Measurements from ENCODE around the gene FAM76B. TPM values are rescaled to one million over a fixed set of nuclear protein-coding genes. Genes with fewer than 3 reads are reported as not detected.

FAM76B gene
- total and polyA plus RNA-seq, 9 of the 15 experiments (the other 6 are each of a cell fraction or from before 2014, with no cell fraction given) = 22.5 to 60.0 (median 35.0) TPM

- TF ChIP-seq DEAF1 (CRISPR knock-in tag; IDR thresholded peaks at IDR 0.05) (no peak), ZNF324 (CRISPR knock-in tag; IDR thresholded peaks at IDR 0.05) (no peak), PHF8 (IDR thresholded peaks at IDR 0.05; ENCODE audit: borderline replicate concordance, low read length) (no peak), CCNT2 (IDR thresholded peaks at IDR 0.05; ENCODE audit: borderline replicate concordance, extremely low read depth, insufficient read length, low read depth, low read length) (peak; percentile 75), PHF21A (IDR thresholded peaks at IDR 0.05; ENCODE audit: borderline replicate concordance, low read depth) (no peak), TCFL5 (CRISPR knock-in tag; conservative IDR thresholded peaks at IDR 0.05) (no peak), CC2D1A (IDR thresholded peaks at IDR 0.05) (peak; percentile 69; the same call in 1 of the 2 replicates), TCF7 (IDR thresholded peaks at IDR 0.05; ENCODE audit: borderline replicate concordance) (peak; percentile 58; the same call in 1 of the 2 replicates), NFIC (IDR thresholded peaks at IDR 0.05) (peak; percentile 89), ZNF75A (CRISPR knock-in tag; IDR thresholded peaks at IDR 0.05) (no peak), ZNF124 (CRISPR knock-in tag; IDR thresholded peaks at IDR 0.05) (no peak), STAG1 (CRISPR knock-in tag; IDR thresholded peaks at IDR 0.05; ENCODE audit: borderline replicate concordance) (no peak), SAFB2 (IDR thresholded peaks at IDR 0.05; ENCODE audit: borderline replicate concordance, low read depth, low read length, severe bottlenecking) (no peak), ZNF79 (CRISPR knock-in tag; IDR thresholded peaks at IDR 0.05; ENCODE audit: low read depth) (no peak), KLF1 (tag; IDR thresholded peaks at IDR 0.05) (no peak), ARID3A (IDR thresholded peaks at IDR 0.05; ENCODE audit: borderline replicate concordance, low read depth, low read length) (peak; percentile 74), ADNP (tag; IDR thresholded peaks at IDR 0.05) (no peak), ATF1 (CRISPR knock-in tag; IDR thresholded peaks at IDR 0.05) (no peak), ATF1 (tag; IDR thresholded peaks at IDR 0.05) (peak; percentile 35; the same call in 1 of the 2 replicates), TBP (optimal IDR thresholded peaks at IDR 0.05; ENCODE audit: low read depth, low read length) (no peak)
- TF ChIP-seq, protein P1, sequence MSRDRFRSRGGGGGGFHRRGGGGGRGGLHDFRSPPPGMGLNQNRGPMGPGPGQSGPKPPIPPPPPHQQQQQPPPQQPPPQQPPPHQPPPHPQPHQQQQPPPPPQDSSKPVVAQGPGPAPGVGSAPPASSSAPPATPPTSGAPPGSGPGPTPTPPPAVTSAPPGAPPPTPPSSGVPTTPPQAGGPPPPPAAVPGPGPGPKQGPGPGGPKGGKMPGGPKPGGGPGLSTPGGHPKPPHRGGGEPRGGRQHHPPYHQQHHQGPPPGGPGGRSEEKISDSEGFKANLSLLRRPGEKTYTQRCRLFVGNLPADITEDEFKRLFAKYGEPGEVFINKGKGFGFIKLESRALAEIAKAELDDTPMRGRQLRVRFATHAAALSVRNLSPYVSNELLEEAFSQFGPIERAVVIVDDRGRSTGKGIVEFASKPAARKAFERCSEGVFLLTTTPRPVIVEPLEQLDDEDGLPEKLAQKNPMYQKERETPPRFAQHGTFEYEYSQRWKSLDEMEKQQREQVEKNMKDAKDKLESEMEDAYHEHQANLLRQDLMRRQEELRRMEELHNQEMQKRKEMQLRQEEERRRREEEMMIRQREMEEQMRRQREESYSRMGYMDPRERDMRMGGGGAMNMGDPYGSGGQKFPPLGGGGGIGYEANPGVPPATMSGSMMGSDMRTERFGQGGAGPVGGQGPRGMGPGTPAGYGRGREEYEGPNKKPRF (IDR thresholded peaks at IDR 0.05; ENCODE audit: low read depth, low read length) = no peak
- TF ChIP-seq, protein P2, sequence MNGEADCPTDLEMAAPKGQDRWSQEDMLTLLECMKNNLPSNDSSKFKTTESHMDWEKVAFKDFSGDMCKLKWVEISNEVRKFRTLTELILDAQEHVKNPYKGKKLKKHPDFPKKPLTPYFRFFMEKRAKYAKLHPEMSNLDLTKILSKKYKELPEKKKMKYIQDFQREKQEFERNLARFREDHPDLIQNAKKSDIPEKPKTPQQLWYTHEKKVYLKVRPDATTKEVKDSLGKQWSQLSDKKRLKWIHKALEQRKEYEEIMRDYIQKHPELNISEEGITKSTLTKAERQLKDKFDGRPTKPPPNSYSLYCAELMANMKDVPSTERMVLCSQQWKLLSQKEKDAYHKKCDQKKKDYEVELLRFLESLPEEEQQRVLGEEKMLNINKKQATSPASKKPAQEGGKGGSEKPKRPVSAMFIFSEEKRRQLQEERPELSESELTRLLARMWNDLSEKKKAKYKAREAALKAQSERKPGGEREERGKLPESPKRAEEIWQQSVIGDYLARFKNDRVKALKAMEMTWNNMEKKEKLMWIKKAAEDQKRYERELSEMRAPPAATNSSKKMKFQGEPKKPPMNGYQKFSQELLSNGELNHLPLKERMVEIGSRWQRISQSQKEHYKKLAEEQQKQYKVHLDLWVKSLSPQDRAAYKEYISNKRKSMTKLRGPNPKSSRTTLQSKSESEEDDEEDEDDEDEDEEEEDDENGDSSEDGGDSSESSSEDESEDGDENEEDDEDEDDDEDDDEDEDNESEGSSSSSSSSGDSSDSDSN (IDR thresholded peaks at IDR 0.05; ENCODE audit: borderline replicate concordance in 1 of 2, low read depth in 2 of 2, low read length in 2 of 2) = peak in 1 of 2 experiments; percentile 51; a peak in 1 of 4 replicates
Measured at GRCh38 chr11:95734009-95734572, 55.5 kb downstream of the FAM76B start (continued).

Measured in K562 (cell line).